Fibroblast of villous mesenchyme (primary cell): ENCODE results near the gene ADGRD1. TPM values are rescaled to one million over a fixed set of nuclear protein-coding genes. Genes with fewer than 3 reads are reported as not detected.

Source experiments
- DNase-seq: peaks from one replicate; pipeline ENCODE4 v3.0.0-alpha.2; 2010; ENCODE audit warnings: low read depth
- H3K4me3 ChIP-seq: 2 replicates; pipeline ENCODE4 v1.5.1; 2011; ENCODE audit warnings: low read depth, mild to moderate bottlenecking, low read length
- total RNA-seq: library from RNA; depleted of rRNA; stranded (reverse); fragments of >200 nt; gene quantifications from 2 replicates; pipeline ENCODE4 v1.2.3, GENCODE V29; 2012
- TF ChIP-seq, protein P1 (sequence below): IDR thresholded peaks from 2 replicates; pipeline ENCODE4 v1.5.1; 2012; ENCODE audit warnings: low read depth, mild to moderate bottlenecking, low read length; ENCODE audit not compliant: insufficient read depth

ADGRD1 gene
- total RNA-seq, 1 donor, result under 0.01 TPM

DNA sequence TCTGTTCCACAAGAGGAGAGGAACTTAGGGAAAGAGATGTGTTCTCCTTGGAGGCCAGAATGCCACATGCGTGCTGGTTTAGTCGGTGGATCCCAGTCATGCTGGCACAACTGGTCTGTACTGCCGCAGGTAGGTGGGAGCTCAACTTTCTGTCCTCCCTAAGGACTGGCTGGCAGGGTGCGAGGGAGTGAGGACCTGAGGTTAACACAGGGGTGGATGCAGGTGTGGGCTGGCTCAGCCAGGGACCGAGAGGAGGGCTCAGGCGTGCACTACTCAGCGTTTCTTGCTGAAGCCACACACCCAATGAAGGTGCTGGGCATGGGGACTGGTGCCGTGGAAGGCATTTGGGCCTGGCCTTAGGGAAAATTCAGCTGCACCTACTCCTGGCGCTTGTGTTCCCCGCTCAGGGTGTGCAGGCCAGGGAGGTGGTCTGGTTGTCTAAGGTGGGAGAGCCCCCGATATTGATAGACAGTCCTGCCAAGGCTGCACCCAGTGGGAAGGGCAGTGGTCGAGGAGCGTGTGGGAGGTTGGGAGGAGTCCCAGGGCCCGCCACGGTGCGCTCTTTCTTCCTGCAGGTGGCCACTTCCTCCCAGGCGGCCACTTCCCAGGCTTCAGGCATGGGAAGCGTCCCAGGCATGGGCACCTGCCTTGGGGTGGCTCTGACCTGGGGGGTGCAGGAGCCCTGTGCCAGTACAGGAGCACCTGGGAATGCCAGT lies 138.4 kb downstream of the ADGRD1 start:
- no peak for DNase-seq
- TF ChIP-seq, protein P1, sequence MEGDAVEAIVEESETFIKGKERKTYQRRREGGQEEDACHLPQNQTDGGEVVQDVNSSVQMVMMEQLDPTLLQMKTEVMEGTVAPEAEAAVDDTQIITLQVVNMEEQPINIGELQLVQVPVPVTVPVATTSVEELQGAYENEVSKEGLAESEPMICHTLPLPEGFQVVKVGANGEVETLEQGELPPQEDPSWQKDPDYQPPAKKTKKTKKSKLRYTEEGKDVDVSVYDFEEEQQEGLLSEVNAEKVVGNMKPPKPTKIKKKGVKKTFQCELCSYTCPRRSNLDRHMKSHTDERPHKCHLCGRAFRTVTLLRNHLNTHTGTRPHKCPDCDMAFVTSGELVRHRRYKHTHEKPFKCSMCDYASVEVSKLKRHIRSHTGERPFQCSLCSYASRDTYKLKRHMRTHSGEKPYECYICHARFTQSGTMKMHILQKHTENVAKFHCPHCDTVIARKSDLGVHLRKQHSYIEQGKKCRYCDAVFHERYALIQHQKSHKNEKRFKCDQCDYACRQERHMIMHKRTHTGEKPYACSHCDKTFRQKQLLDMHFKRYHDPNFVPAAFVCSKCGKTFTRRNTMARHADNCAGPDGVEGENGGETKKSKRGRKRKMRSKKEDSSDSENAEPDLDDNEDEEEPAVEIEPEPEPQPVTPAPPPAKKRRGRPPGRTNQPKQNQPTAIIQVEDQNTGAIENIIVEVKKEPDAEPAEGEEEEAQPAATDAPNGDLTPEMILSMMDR, result no peak
- no peak overlapping the region for H3K4me3 ChIP-seq

- no peak for DNase-seq
- H3K4me3 ChIP-seq, result no peak overlapping the region
- TF ChIP-seq, protein P1, result no peak
Measured at GRCh38 chr12:131092901-131093603, 139.3 kb downstream of the ADGRD1 start.

DNA sequence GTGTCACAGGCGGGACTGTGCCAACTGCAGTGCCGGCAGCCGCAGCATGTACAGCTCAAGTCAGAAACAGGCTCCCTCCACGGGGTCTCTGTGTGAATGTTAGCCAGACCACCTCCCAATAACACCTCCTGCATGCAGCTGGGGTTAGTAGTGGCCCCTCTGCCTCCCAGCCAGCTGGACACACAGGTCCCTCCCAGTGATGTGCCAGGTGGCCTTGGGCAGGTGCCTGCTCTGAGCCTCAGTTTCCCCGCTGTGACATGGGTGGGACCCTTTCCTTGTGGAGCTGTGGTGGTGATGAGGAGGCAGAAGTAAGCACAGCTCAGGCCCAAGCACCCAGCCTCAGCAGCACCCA lies 139.9 kb downstream of the ADGRD1 start:
- TF ChIP-seq, protein P1, result no peak
- no peak overlapping the region for H3K4me3 ChIP-seq
- DNase-seq, result no peak

- TF ChIP-seq, protein P1, result no peak
Measured at GRCh38 chr12:131093971-131094830, 140.5 kb downstream of the ADGRD1 start.

GRCh38 chr12:131094831-131095805 lies 141.4 kb downstream of the ADGRD1 start:
- no peak overlapping the region for H3K4me3 ChIP-seq
- TF ChIP-seq, protein P1, result no peak
- DNase-seq, result no peak

More at GRCh38 chr12:131093971-131094830, 140.5 kb downstream of the ADGRD1 start:
- DNase-seq, result no peak
- H3K4me3 ChIP-seq, result no peak overlapping the region
